Brain microvascular endothelial cell (primary cell): ENCODE data around the gene TPI1.

ENCODE experiments used
- DNase-seq: peaks from one replicate; pipeline ENCODE4 v3.0.0-alpha.2; 2020
- H3K27ac ChIP-seq: fragments of 250-450 bp; sonication (Bioruptor Pico); 2 replicates; pipeline ENCODE4 v1.5.1; 2020; ENCODE audit warnings: mild to moderate bottlenecking, moderate library complexity
- H3K27me3 ChIP-seq: fragments of 250-450 bp; sonication (Bioruptor Pico); replicated peaks from 2 replicates; pipeline ENCODE4 v1.5.1; 2020; ENCODE audit warnings: mild to moderate bottlenecking
- H3K36me3 ChIP-seq: fragments of 250-450 bp; sonication (Bioruptor Pico); replicated peaks from 2 replicates; pipeline ENCODE4 v1.5.1; 2020; ENCODE audit warnings: mild to moderate bottlenecking
- H3K4me3 ChIP-seq: 2 replicates; pipeline ENCODE4 v1.5.1; 2011; ENCODE audit warnings: low read depth, mild to moderate bottlenecking, control low read depth, low read length, moderate library complexity
- in situ Hi-C: cut with HindIII; loops from 2 replicates; pipeline ENCODE4 v1.10.0; 2017; ENCODE audit warnings: low sequenced_read_pairs, low pct_ligation_motif_present
- TF ChIP-seq, protein P1 (sequence below): IDR thresholded peaks from 2 replicates; pipeline ENCODE4 v1.5.1; 2011; ENCODE audit warnings: low read depth, mild to moderate bottlenecking, moderate library complexity, low read length, control low read depth, inconsistent platforms; ENCODE audit errors: missing control alignments

The TPI1 gene

DNA sequence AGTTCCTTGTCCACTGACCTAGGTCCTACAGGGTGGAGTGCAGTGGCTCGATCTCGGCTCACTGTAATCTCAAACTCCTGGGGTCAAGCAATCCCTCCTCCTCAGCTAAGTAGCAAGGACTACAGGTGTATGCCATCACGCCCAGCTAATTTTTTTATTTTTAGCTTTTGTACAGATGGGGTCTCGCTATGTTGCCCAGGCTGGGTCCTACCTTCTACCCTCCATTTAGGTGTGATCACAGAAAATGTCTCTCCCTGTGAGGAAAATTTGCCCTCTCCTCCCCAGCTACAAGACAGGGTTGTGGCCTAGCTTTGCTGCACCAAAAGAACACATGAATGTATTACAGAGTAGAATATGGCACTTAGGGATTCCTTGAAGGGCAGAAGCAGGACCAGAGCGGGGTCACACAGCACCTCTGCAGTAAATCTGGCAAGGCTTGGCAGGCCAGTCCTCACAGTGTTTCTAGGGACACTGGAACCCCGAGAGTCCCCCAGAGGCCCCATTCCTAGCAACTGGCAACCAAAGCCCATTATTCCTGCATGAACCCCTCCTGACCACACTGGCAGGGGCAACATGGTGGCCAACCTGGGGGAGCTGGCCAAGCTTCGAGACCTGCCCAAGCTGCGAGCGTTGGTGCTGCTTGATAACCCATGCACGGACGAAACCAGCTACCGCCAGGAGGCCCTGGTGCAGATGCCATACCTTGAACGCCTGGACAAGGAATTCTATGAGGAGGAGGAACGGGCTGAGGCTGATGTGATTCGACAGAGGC, 45.0 kb downstream of the TPI1 start:
- Histone ChIP-seq H3K4me3 (no peak overlapping the region), H3K27ac (no peak overlapping the region), H3K36me3 (no peaks in the 10 kb centered on the region), H3K27me3 (no peaks in the 10 kb centered on the region)
- no peak for DNase-seq
- in situ Hi-C loops: no loop called here
- TF ChIP-seq, protein P1, sequence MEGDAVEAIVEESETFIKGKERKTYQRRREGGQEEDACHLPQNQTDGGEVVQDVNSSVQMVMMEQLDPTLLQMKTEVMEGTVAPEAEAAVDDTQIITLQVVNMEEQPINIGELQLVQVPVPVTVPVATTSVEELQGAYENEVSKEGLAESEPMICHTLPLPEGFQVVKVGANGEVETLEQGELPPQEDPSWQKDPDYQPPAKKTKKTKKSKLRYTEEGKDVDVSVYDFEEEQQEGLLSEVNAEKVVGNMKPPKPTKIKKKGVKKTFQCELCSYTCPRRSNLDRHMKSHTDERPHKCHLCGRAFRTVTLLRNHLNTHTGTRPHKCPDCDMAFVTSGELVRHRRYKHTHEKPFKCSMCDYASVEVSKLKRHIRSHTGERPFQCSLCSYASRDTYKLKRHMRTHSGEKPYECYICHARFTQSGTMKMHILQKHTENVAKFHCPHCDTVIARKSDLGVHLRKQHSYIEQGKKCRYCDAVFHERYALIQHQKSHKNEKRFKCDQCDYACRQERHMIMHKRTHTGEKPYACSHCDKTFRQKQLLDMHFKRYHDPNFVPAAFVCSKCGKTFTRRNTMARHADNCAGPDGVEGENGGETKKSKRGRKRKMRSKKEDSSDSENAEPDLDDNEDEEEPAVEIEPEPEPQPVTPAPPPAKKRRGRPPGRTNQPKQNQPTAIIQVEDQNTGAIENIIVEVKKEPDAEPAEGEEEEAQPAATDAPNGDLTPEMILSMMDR: no peak

DNA sequence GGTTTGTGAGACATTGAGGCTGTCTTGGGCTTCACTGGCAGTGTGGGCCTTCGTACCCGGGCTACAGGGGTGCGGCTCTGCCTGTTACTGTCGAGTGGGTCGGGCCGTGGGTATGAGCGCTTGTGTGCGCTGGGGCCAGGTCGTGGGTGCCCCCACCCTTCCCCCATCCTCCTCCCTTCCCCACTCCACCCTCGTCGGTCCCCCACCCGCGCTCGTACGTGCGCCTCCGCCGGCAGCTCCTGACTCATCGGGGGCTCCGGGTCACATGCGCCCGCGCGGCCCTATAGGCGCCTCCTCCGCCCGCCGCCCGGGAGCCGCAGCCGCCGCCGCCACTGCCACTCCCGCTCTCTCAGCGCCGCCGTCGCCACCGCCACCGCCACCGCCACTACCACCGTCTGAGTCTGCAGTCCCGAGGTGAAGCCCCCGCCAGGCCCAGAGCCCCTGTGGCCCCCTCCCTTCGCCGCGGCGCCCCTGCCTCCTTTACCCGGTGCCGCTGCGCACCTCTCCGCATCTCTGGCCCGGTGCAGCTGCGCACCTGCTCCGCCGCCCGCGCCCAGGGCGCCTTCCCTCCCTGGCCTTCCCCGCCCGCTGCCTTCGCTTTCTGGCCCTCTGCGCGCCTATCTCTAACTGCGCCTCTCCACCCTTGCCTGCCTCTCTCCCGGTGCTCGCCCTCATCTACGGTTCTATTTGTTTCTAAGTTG, 47.1 kb downstream of the TPI1 start, which contains the start of gene ENO2:
TSS of gene ENO2 (plus strand) at position 335 of the 701 bp plus-strand sequence. CDS start 1,253 bp downstream, outside the sequence.
- Histone ChIP-seq H3K27ac (no peak within 1 kb of the TSS), H3K36me3 (no peaks in the 10 kb centered on the region), H3K4me3 (peak within 1 kb of the TSS; percentile 67), H3K27me3 (no peaks in the 10 kb centered on the region)
- in situ Hi-C loops: no loop called here
- TF ChIP-seq, protein P1: no peak
- DNase-seq: peak; percentile 27

GRCh38 chr12:6914947-6915788, 47.8 kb downstream of the TPI1 start:
- in situ Hi-C loops: no loop called here
- no peak for DNase-seq
- TF ChIP-seq, protein P1: no peak
- Histone ChIP-seq H3K27ac (no peak overlapping the region), H3K4me3 (peak overlapping the region; percentile 67), H3K36me3 (no peaks in the 10 kb centered on the region), H3K27me3 (no peaks in the 10 kb centered on the region)

DNA sequence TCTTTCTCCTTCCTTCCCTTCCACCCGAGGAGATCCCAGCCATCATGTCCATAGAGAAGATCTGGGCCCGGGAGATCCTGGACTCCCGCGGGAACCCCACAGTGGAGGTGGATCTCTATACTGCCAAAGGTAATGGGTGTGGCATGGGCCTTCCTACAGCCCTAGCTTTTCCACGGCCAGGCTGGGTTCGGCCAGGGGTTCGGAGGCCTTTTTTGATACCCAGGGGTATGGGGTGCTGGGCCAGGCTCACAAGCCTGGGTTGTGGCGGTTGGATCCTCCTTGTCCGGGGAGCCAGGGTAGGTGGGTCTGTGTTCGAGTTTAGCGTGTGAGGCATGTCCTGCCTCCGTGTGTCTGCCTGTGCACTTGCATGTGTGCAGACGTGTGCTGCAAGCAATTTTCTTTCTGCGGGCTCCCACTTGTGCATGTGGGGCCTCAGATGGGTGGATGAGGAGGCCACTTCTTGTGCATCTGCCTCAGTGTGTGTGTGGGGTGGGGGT, 48.5 kb downstream of the TPI1 start:
- Histone ChIP-seq H3K27ac (no peak overlapping the region), H3K4me3 (no peak overlapping the region), H3K36me3 (no peaks in the 10 kb centered on the region), H3K27me3 (no peaks in the 10 kb centered on the region)
- in situ Hi-C loops: no loop called here
- TF ChIP-seq, protein P1: no peak
- no peak for DNase-seq

DNA sequence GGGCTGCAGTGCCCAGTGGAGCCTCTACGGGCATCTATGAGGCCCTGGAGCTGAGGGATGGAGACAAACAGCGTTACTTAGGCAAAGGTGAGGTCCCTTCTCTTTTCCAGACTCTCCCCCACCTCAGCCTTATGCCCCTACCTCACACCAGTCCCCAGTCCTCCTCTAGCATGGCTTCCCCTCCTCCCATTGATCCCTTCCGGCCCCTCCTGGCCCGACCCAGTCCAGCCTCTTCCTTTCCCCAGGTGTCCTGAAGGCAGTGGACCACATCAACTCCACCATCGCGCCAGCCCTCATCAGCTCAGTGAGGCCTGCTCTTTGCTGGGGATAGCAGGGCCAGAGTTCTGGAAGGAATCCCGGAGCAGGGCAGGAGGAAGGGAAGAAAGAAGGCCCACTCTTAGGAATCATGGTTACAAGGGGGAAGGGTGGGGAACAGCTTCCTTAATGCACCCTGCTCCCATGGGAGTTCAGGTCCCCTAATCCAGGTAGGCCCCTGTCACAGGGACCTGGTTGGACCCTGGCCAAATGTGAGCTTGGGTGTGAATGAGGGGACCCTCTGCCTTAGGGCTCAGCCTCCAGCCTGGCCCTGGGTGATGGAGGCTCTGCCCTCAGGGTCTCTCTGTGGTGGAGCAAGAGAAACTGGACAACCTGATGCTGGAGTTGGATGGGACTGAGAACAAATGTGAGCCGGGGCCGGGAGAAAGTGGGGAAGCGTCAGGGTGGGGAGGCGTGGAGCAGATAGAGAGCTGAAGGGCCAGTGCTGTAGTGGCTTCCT, 49.3 kb downstream of the TPI1 start:
- Histone ChIP-seq H3K27ac (no peak overlapping the region), H3K4me3 (no peak overlapping the region)
- in situ Hi-C loops: no loop called here

More for the DNA sequence above, 49.3 kb downstream of the TPI1 start:
- TF ChIP-seq, protein P1: no peak
- no peaks in the 10 kb centered on the region for H3K36me3 ChIP-seq
- H3K27me3 ChIP-seq: no peaks in the 10 kb centered on the region
- no peak for DNase-seq
